GM19467 (cell line): ENCODE results near the gene CYP3A7.
"Not testable (repeated sequence)": the region's sequence is repeated elsewhere in the genome, so short reads cannot be mapped to it uniquely, and the experiment has no call there.

Experiments
- ATAC-seq: cut with Tn5 transposase; IDR thresholded peaks from one replicate; pipeline ENCODE4 v1.9.1; 2021; ENCODE audit warnings: mild to moderate bottlenecking, moderate library complexity; ENCODE audit not compliant: unreplicated experiment

CYP3A7 gene

DNA sequence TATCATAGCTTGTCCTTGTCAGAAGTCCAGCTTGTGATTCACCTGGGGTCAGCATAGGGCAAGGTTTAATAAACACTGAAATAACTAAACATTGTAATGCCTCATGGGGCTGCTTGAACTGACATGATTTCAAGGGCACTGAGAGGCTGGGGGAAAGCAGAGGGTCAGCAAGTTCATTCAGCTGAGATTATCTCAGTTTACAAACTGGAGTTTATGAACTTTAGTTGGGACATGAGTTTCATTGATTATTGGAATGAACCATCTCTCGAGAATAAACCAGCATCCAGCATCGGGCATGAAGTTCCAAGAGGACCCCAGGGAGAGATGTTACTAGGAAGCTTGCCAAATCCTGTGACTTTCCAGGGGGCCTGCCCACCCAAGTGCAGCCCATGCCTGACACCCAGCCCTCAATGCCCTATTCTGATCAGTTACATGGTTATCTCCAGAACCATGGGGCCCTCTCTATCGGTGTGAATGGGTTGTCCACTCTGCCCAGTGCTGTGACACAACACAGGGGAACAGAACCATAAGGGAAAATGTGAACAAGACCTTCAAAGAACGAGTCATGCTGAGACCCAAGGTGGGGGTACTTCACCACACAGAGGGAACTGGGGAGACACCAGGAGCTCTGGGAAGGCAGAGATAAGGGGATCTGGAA lies 7.9 kb upstream of the CYP3A7 start:
- no peak for ATAC-seq

DNA sequence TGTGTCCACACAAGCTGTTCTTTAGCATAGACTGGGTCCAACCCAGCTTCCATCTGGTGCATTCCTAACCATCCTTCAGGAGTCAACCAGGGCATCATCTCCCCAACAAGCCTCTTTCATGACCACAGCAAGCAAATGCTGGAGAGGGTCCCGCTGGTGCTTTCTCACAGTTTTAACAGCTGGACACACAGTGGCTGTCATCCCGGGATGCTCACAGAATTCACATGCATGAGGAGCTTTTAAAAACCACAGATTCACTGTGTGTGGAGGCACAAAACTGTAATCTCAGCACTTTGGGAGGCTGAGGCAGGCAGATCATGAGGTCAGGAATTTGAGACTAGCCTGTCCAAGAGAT lies 6.4 kb upstream of the CYP3A7 start:
- ATAC-seq, result no peak

DNA sequence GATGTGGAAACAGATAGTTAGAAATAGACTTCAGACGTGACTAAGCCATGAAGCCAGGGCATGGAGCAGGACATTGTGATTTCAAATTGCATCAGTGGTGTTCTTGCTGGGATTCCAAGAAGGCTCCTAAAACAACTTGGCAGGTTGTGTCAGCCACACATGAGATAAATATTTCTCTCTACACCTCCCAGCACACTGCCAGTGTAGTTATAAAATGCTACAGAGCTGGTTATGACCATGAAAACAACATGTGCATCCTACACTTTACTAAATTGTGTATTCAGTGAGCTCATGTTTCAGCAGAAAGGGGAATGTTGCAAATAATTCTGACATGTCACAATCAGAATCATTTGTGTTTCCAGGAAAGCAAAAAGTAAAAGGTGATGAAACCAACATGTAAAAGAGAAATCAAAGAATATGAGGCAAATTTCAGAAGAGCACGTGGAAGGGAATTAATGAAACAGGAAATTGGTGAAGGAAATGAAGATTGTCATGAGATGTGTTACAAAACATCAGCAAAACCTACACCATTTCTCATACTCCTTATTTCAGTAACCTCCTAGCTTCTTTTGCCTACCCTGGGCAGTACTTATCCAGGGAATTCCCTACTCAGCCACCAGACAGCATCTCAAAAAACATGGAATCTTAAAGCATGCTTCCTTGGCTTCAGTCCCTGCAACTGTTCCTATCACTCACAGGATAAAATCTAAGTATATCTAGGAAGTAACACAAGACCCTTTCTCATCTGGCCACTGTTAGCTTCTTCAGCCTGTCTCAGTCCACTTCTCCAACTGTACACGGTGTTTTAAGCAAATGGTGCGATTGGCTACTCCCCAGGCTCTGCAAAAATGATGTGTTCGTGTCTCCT lies 5.8 kb upstream of the CYP3A7 start:
- ATAC-seq, result no peak

DNA sequence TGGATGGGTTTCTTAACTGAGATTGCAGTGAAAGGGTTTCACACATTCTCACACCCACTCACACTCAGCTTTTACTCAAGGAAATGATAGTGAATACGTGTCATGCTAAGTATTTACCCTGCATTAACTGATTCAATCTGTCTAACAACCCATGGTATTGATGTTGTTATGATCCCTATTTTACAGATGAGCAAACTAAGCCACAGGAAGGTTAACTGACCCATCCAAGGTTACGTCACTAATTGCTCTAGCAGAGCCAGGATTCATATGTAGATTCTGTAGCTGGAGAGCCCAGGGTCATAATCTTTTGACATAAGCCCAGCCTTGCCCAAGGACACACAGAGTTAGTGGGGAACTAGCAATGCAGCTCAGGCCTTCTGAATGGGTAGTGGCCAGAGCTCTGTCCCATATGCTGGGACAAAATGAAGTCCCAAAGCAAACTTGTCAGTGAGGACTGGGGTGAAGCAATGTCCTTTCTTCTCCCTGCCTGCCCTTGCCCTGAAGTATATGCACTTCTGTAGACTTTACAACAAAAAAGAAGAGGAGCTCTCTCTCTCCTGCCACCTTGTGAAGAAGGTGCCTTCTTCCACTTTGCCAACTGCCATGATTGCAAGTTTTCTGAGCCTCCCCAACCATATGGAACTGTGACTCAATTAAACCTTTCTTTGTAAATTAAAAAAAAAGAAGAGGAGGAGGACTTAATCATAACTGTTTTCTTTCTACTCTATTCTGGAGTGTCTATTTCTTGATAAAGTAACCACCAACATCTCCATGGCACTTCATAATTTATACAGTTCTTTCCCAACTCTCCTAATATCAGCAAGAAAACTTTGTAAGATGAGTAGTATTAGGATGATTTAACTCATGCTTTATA lies 4.9 kb upstream of the CYP3A7 start:
- no peak for ATAC-seq

DNA sequence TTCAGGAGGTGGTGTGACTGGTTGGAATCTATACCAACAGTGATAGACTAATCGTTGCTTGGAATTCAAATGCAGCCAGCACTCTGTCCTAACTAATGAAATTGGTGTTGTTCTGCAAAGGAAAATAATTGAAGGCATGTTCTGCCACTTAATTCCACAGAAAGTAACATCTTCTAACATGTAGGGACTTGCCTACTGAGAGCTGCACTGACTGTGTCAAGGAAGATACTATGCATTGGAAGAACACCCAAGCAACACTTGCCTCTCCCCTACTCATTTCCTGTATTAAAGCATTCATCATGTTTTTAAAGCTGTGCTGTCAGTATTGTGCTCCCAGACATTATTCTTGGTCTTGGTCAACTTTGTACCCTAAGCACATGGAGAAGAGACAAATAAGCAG lies 2.7 kb upstream of the CYP3A7 start:
- no peak for ATAC-seq

DNA sequence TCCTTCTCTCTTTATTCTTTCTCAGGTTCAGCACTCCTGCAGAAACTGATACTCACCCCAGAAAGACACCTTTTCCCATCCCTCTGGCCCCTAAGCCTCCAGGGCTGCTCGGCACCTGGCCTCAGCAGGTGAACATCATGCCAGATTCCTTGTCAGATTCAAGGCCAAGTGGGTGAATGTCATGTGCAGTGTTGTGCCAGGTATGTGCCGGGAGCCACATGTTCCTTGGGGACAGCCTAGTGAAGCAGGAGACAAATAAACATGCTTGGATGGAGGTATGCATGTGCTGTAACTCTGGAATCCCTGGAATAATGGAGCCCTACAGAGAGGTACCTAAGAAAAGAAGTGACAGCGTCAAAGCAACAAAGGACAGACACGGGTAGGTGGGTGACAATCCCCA lies 1.7 kb upstream of the CYP3A7 start:
- not testable (repeated sequence) for ATAC-seq

DNA sequence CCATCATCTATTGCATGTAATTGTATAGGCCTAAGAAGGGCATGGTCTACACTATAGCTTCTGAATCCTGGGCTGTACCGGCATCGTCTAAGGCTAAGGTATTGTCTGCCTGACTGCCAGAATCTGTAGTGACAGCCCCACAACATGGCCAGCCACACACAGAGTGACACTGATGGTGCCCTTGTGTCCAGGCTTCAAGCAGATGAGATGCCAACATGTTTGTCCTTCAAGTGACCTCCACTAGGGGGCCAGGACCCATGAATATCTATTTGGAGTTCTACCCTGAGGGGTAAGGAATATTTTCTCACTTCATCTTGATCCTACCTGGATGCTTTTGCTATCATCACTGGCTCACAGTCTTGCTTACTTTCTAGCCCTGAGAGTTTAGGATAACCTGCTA lies 1.5 kb downstream of the CYP3A7 start:
- ATAC-seq, result no peak

DNA sequence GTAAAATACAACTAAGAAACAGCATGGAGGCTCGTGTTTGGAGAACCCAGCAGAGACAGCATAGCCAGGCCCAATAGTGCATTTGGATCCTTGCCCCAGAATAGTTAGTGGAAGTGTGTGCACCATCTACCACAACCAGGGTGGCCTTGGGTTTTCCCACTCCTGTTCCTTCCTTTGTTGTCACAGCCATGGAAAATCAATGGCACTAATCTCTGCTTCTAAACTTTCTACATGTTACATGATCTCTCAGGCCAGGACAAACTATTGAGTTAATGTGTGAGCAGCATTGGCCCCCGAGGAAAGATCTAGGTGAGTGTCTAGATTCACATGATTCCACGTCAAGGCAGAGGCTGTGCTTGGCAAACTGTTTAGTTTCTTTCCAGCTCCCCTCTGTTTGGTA lies 2.0 kb downstream of the CYP3A7 start:
- no peak for ATAC-seq

DNA sequence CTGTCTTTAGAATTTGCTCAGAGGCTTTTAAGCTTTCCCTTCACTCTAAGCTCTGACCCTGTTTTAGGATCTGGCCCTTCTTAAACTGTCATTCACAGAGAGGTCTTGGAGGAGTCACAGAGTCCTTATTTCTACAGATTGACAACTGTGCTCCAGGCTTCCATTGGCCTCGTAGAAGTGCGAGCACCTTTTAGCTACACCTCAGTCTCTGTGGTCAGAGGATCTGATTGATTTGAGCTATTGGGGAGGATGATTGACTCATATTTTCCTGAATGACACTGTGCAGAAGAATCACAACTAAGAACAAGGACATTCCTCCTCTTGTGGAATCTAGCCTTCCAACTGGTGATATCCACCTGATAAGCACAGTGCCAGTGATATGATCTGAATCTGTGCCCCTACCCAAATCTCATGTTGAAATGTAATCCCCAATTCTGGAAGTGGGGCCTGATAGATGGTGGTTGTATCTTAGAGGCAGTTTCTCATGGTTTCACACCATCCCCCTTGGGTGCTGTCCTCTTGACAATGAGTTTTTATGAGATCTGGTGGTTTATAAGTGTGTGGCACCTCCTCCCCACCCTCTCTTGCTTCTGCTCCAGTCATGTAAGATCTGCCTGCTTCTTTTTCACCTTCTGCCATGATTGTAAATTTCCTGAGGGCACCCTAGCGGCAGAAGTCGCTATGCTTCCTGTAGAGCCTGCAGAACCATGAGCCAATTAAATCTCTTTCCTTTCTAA lies 3.2 kb downstream of the CYP3A7 start:
- no peak for ATAC-seq

DNA sequence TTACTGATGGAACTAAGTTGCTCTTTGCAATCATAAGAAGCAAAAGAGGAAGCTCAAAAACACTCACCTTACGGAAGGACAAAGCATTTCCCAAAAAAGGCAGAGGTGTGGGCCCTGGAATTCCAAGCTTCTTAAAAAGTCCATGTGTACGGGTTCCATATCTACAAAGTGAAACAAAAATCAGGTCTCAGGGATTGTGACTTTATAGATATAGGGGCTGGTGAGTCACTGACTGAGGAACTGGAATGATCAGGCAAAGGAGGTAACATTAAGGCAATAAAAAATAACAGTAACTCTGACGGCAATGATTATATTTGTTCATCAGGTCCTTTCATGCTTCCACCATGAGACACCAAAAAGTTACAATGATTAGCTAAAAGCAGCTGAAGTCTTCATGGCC lies 4.0 kb downstream of the CYP3A7 start:
- no peak for ATAC-seq

DNA sequence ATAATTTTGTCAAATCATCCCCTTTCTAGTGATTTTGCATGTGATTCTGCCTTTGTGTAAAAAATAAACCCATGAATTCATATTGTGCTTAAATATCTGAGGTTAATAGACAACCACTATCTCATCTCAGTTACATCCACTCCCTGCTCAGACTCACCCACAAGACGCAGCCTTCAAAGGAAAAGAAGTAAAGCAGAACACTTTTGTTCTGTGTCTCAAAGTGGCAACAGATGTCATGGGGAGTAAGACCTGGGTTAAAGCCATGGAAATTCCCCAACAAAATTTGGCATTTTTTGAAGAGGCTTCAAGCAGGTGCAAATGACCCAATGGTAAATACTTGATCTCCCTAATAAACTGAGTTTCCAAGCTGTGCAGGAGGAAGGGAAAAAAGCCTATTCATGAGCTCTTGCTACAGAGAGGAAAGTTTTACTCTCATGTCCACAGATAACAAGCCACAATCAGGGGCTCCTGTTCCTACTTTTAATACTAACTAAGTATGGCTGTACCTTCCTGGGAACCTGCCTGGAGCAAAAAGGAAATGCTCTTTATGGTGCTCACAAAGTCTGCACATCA lies 4.7 kb downstream of the CYP3A7 start:
- ATAC-seq, result no peak

DNA sequence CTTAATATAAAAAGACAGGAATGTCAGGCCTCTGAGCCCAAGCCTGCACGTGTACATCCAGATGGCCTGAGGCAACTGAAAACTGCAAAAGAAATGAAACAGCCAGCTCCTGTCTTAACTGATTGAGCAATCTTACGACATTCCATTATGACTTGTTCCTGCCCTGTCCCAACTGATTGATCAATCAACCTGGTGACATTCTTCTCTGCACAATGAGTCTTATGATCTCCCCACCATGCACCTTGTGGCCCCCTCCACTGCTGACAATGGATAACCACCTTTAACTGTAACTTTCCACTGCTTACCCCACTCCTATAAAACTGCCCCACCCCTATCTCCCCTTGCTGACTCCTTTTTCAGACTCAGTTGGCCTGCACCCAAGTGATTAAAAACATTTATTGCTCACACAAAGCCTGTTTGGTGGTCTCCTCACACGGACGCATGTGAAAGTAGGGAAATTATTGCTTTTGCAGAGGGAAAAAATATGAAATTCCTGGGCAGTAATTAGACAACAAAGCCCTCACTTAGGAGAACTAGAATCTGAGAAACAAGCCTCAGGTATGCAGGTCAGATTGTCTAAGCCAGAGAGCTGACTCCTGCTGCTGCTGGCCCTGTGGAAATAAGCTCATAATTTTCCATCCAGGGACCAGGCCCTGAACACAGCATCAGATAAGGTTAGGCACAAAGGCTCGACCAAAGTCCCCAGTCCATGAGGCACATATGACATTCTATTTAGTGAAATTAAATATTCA lies 5.3 kb downstream of the CYP3A7 start:
- ATAC-seq, result no peak

DNA sequence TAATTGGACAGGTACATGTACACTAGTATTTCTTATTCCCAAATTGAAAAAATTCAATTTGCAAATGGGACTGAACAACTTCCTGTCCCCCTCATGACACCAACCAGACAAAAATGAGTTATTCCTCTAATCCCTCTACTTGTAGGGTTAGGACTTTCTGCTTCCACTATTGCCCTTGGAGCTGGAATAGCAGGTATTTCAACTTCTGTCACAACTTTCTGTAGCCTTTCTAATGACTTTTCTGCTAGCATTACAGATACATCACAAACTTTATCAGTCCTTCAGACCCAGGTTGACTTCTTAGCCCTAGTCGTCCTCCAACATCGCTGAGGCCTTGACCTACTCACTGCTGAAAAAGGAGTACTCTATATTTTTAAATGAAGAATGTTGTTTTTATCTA lies 6.4 kb downstream of the CYP3A7 start:
- ATAC-seq, result no peak

DNA sequence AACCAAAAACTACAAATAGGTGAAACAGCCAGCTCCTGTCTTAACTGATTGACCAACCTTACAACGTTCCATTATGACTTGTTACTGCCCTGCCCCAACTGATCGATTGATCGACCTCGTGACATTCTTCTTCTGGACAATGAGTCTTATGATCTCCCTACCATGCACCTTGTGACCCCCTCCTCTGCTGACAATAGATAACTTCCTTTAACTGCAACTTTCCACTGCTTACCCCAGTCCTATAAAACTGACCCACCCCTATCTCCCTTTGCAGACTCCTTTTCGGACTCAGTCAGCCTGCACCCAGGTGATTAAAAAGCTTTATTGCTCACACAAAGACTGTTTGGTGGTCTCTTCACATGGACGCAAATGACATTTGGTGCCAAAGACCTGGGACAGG lies 11.8 kb downstream of the CYP3A7 start:
- not testable (repeated sequence) for ATAC-seq

DNA sequence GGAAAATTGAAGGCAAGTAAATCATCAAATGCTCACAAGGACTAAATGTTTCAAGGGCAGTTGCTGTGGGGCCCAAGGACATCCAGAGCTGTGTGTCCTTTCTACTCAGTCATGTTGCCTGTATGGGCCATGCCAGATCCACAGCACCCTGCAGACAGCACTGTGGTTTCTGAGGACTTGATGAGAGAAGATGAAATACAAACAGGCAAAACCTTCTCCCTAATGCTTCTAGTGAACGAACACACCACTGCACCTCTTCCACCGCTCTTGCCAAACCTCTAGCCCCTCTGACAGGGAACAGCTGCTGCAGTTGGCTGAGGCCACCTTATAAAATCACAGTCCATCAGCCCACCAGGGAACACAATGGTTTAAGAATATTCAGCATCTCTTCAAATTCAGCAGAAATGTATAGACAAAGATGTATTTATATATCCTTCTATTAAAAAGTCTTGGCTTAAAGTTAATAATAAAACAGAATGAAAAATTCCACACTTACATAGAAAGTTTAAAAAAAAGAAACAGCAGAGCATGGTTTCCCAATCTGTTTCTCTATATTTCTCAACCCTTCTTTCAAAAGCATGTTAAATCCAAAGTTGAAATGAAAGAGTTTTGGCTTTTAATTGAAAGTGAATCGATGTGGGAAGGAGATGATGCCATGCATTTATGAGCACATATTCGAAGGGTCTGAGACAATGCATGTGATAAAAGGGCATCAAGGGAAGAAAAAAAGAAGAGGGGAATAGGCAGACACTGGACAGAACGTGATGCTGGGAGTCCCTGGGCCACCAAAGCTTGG lies 14.0 kb downstream of the CYP3A7 start:
- no peak for ATAC-seq

DNA sequence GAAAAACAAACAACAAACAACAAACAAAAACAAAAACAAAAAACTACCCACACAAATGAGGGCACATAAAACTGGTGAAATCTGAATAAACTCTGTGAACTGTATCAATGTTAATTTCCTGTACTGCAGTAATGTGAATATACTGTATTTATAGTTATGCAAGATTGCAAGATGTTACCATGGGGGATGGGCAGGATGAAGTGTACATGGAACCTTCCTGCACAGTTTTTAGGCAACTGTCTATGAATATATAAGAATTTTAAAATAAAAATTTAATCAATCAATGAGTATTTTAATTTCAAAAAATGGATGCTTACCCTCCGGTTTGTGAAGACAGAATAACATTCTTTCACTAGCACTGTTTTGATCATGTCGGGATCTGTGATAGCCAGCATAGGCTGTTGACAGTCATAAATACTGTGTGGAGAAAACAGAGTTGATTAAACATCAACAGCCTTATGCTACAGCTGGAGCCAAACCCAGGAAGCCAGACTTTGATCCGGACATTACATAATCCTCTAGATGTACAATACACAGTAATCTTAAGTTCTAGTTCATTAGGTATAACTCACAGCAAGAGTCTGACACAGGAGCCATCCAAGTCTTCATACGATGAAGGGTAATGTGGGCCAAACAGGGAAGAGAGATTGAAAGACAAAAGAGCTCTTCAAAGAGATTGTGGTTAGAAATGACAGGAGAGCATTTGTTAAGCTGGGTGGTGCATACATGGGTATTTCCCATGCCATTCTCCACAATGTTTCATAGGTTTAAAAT lies 14.8 kb downstream of the CYP3A7 start:
- no peak for ATAC-seq

DNA sequence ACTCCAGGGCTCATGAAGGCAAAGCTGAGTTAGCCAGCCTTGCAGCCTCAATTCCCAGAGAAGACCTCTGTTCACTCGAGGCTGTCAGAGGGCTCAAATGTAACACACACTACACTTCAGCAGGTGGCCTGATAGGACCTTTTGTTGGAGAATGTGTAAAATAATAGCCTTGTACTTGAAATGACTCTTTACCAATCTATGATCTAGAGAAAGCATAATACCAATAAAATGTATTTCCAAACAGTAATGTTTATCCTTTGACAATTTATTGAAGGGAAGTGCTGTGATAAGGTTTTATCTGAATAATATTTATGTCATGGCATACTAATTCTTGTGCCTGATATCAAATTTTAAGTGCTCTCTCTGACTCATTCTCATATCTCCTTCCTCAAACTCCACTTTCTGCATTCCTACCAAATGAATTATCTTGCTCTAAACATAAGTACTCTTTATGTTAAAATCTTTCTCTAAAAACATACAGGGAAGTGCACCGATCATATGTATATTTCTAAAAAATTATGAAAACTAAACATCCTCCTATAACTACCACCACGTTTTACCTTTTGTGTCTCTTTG lies 20.9 kb downstream of the CYP3A7 start:
- ATAC-seq, result no peak
